H1 (cell line): ENCODE measurements around the gene BTNL3. TPM values are rescaled to one million over a fixed set of nuclear protein-coding genes. Genes with fewer than 3 reads are reported as not detected.

Experiments
- CTBP2 ChIP-seq: IDR thresholded peaks from 2 replicates; pipeline ENCODE4 v1.7.0; 2011; ENCODE audit warnings: borderline replicate concordance, mild to moderate bottlenecking, moderate library complexity, mixed read lengths, low read length; ENCODE audit not compliant: insufficient read depth, insufficient read length
- JUN ChIP-seq: IDR thresholded peaks from 2 replicates; pipeline ENCODE4 v1.6.1; 2011; ENCODE audit warnings: low read depth, mild to moderate bottlenecking, improper control_type of control experiment, low read length
- MAFK ChIP-seq: IDR thresholded peaks from 2 replicates; pipeline ENCODE4 v1.6.1; 2012; ENCODE audit warnings: low read depth, mild to moderate bottlenecking, improper control_type of control experiment, low read length
- PHF8 ChIP-seq: fragments of 200-600 bp; sonication (generic); conservative IDR thresholded peaks from 2 replicates; pipeline ENCODE4 v1.7.1; 2012; ENCODE audit warnings: low read depth, mild to moderate bottlenecking, inconsistent platforms, low read length, moderate library complexity
- POU5F1 ChIP-seq: IDR thresholded peaks from 2 replicates; pipeline ENCODE4 v1.6.1; 2011; ENCODE audit warnings: low read depth, mild to moderate bottlenecking, low read length, moderate library complexity
- RAD21 ChIP-seq, 2 experiments: IDR thresholded peaks in 1 of 2; conservative IDR thresholded peaks in 1 of 2; 2 replicates each; pipeline ENCODE4 v1.6.1; 2011; ENCODE audit warnings: low read depth in 2 of 2, low read length in 2 of 2, improper control_type of control experiment in 1 of 2, inconsistent platforms in 1 of 2, mild to moderate bottlenecking in 1 of 2, moderate library complexity in 1 of 2
- SP1 ChIP-seq: IDR thresholded peaks from 2 replicates; pipeline ENCODE4 v1.6.1; 2011; ENCODE audit warnings: low read depth, low read length
- SP2 ChIP-seq: IDR thresholded peaks from 2 replicates; pipeline ENCODE4 v1.6.1; 2012; ENCODE audit warnings: mild to moderate bottlenecking, low read length, inconsistent platforms
- polyA plus RNA-seq, 7 experiments: library from polyadenylated mRNA; depleted of rRNA in 3 of 7; stranded (reverse) in 5 of 7; unstranded in 2 of 7; fragments of >200 nt in 5 of 7; fragments of 200-250 nt in 2 of 7; gene quantifications; 1 replicate in 5 of 7; 2 replicates in 1 of 7; 4 replicates in 1 of 7; pipeline versions ENCODE4 v1.2.1 to v1.2.3, GENCODE V29; 2011 to 2013; ENCODE audit warnings: missing spikeins in 2 of 7, mixed read lengths in 2 of 7
- total RNA-seq: library from RNA; stranded (reverse); fragmentation: NEBNext Ultra II Directional; extraction: Animal tissue kit (Norgen Biotek cat#: 25700); gene quantifications from 2 replicates; pipeline ENCODE4 v1.2.1, GENCODE V29; 2021
- TF ChIP-seq, protein P1 (sequence below): fragments of 300-600 bp; sonication (generic); IDR thresholded peaks from 2 replicates; pipeline ENCODE4 v1.7.1; 2012; ENCODE audit warnings: low read length, moderate library complexity, mild to moderate bottlenecking, inconsistent platforms; ENCODE audit not compliant: insufficient replicate concordance

BTNL3 gene
- total and polyA plus RNA-seq, 2 of the 8 experiments (the other 6 are each of a cell fraction or from before 2014, with no cell fraction given): not detected

DNA sequence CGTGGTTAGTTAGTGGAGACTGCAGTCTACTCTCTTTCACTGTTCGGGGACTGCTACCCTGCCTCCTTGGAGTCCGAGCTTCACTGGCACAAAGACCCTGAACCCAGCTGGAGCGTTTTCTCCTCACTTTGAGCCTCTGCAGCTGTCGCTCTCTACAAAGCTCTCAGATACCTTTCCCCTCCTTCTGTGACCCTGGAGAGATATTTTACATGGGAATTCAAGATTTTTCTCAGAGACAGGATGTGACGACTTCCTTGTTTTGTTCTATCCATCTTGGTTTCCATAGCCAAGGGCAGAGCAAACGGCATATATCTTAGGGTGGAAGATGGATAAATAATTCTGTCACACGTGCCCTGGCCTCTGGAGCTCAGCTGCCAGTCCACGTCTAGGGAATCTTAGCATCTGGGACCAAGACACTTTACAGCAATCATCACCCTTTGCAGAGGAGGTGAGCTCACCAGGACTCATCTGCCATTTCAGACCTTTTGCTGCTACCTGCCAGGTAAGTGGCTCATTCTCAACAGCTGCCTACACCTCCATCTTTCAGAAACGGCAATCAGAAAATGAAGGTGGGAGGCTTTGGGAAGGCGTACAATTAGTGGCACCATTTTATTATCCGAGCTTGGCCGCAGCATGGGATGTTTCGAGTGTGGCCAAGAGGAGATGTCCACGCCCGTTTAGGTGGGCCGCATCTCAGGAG lies 51.4 kb downstream of the BTNL3 start, which contains the start of gene BTNL9 (continued):
- TF ChIP-seq, protein P1, sequence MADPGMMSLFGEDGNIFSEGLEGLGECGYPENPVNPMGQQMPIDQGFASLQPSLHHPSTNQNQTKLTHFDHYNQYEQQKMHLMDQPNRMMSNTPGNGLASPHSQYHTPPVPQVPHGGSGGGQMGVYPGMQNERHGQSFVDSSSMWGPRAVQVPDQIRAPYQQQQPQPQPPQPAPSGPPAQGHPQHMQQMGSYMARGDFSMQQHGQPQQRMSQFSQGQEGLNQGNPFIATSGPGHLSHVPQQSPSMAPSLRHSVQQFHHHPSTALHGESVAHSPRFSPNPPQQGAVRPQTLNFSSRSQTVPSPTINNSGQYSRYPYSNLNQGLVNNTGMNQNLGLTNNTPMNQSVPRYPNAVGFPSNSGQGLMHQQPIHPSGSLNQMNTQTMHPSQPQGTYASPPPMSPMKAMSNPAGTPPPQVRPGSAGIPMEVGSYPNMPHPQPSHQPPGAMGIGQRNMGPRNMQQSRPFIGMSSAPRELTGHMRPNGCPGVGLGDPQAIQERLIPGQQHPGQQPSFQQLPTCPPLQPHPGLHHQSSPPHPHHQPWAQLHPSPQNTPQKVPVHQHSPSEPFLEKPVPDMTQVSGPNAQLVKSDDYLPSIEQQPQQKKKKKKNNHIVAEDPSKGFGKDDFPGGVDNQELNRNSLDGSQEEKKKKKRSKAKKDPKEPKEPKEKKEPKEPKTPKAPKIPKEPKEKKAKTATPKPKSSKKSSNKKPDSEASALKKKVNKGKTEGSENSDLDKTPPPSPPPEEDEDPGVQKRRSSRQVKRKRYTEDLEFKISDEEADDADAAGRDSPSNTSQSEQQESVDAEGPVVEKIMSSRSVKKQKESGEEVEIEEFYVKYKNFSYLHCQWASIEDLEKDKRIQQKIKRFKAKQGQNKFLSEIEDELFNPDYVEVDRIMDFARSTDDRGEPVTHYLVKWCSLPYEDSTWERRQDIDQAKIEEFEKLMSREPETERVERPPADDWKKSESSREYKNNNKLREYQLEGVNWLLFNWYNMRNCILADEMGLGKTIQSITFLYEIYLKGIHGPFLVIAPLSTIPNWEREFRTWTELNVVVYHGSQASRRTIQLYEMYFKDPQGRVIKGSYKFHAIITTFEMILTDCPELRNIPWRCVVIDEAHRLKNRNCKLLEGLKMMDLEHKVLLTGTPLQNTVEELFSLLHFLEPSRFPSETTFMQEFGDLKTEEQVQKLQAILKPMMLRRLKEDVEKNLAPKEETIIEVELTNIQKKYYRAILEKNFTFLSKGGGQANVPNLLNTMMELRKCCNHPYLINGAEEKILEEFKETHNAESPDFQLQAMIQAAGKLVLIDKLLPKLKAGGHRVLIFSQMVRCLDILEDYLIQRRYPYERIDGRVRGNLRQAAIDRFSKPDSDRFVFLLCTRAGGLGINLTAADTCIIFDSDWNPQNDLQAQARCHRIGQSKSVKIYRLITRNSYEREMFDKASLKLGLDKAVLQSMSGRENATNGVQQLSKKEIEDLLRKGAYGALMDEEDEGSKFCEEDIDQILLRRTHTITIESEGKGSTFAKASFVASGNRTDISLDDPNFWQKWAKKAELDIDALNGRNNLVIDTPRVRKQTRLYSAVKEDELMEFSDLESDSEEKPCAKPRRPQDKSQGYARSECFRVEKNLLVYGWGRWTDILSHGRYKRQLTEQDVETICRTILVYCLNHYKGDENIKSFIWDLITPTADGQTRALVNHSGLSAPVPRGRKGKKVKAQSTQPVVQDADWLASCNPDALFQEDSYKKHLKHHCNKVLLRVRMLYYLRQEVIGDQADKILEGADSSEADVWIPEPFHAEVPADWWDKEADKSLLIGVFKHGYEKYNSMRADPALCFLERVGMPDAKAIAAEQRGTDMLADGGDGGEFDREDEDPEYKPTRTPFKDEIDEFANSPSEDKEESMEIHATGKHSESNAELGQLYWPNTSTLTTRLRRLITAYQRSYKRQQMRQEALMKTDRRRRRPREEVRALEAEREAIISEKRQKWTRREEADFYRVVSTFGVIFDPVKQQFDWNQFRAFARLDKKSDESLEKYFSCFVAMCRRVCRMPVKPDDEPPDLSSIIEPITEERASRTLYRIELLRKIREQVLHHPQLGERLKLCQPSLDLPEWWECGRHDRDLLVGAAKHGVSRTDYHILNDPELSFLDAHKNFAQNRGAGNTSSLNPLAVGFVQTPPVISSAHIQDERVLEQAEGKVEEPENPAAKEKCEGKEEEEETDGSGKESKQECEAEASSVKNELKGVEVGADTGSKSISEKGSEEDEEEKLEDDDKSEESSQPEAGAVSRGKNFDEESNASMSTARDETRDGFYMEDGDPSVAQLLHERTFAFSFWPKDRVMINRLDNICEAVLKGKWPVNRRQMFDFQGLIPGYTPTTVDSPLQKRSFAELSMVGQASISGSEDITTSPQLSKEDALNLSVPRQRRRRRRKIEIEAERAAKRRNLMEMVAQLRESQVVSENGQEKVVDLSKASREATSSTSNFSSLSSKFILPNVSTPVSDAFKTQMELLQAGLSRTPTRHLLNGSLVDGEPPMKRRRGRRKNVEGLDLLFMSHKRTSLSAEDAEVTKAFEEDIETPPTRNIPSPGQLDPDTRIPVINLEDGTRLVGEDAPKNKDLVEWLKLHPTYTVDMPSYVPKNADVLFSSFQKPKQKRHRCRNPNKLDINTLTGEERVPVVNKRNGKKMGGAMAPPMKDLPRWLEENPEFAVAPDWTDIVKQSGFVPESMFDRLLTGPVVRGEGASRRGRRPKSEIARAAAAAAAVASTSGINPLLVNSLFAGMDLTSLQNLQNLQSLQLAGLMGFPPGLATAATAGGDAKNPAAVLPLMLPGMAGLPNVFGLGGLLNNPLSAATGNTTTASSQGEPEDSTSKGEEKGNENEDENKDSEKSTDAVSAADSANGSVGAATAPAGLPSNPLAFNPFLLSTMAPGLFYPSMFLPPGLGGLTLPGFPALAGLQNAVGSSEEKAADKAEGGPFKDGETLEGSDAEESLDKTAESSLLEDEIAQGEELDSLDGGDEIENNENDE: no peak
- no peak for TF ChIP-seq PHF8
- TF ChIP-seq RAD21 (IDR thresholded peaks at IDR 0.05 in 1 of 2, conservative IDR thresholded peaks at IDR 0.05 in 1 of 2; ENCODE audit: low read depth in 2 of 2, low read length in 2 of 2): no peak
- no peak for TF ChIP-seq MAFK
- TF ChIP-seq SP1: no peak
- TF ChIP-seq SP2: no peak
- no peak for TF ChIP-seq CTBP2
- no peak for TF ChIP-seq JUN
- TF ChIP-seq POU5F1: no peak
- TF ChIP-seq, all 59 proteins: peak for 0
